ENCODE measurements around the gene DENND4B. TPM values are rescaled to one million over a fixed set of nuclear protein-coding genes. Genes with fewer than 3 reads are reported as not detected.

DENND4B gene
- total and polyA plus RNA-seq, 2 donors from 2014 or later: 13.2 to 60.6 TPM

- Histone ChIP-seq H3K27me3 (ENCODE audit: control insufficient read depth, insufficient read depth, low read length) (no peaks in the 10 kb centered on the region), H3K9ac (ENCODE audit: low read length in 3 of 3) (peak overlapping the region; percentile 25 to 80 (median 75)), H3K4me3 (ENCODE audit: low read length in 3 of 3) (peak overlapping the region; percentile 58 to 83 (median 65)), H3K36me3 (ENCODE audit: control insufficient read depth in 2 of 3, insufficient read depth in 3 of 3, low read length in 3 of 3) (peaks cover 2 to 28% (median 5%) of the 10 kb centered on the region in 3 donors), H3K27ac (ENCODE audit: low read depth in 2 of 2, low read length in 2 of 2) (peak overlapping the region; percentile 86 to 90), H3K4me1 (ENCODE audit: control insufficient read depth in 2 of 3, insufficient read depth in 2 of 3, low read depth in 1 of 3, low read length in 3 of 3) (peaks cover 0 to 16% (median 3%) of the 10 kb centered on the region in 3 donors), H3K9me3 (ENCODE audit: control insufficient read depth in 2 of 3, insufficient read depth in 1 of 3, low read length in 3 of 3) (no peaks in the 10 kb centered on the region)
- DNase-seq (peak; percentile 61 to 96 (median 75)), FAIRE-seq (no peak)
- intact Hi-C loops (cut with DNase I): no loop called here
- TF ChIP-seq CTCF (IDR thresholded peaks at IDR 0.05; ENCODE audit: borderline replicate concordance, extremely low read depth, insufficient read depth): no peak
Measured at GRCh38 chr1:153945795-153946621, 510 bp downstream of the DENND4B start.

- Histone ChIP-seq H3K9me3 (ENCODE audit: control insufficient read depth in 2 of 3, insufficient read depth in 1 of 3, low read length in 3 of 3) (no peaks in the 10 kb centered on the region), H3K27me3 (ENCODE audit: control insufficient read depth, insufficient read depth, low read length) (no peaks in the 10 kb centered on the region), H3K9ac (ENCODE audit: low read length in 3 of 3) (peak overlapping the region; percentile 20 to 80 (median 75)), H3K4me3 (ENCODE audit: low read length in 3 of 3) (peak overlapping the region; percentile 58 to 83 (median 65)), H3K27ac (ENCODE audit: low read depth in 2 of 2, low read length in 2 of 2) (peak overlapping the region; percentile 86 to 90), H3K4me1 (ENCODE audit: control insufficient read depth in 2 of 3, insufficient read depth in 2 of 3, low read depth in 1 of 3, low read length in 3 of 3) (peaks cover 0 to 16% (median 3%) of the 10 kb centered on the region in 3 donors), H3K36me3 (ENCODE audit: control insufficient read depth in 2 of 3, insufficient read depth in 3 of 3, low read length in 3 of 3) (peaks cover 2 to 21% (median 3%) of the 10 kb centered on the region in 3 donors)
- intact Hi-C loops (cut with DNase I): no loop called here
- DNase-seq (peak in 4 of 5 donors; percentile 32 to 82 (median 50)), FAIRE-seq (no peak)
- no peak for TF ChIP-seq CTCF (IDR thresholded peaks at IDR 0.05; ENCODE audit: borderline replicate concordance, extremely low read depth, insufficient read depth)
Measured at GRCh38 chr1:153945131-153945794, 1.3 kb downstream of the DENND4B start.

GRCh38 chr1:153944827-153945117, 1.7 kb downstream of the DENND4B start:
- Histone ChIP-seq H3K9ac (ENCODE audit: low read length in 3 of 3) (peak overlapping the region in 1 of 3 donors; percentile 75), H3K27me3 (ENCODE audit: control insufficient read depth, insufficient read depth, low read length) (no peaks in the 10 kb centered on the region), H3K9me3 (ENCODE audit: control insufficient read depth in 2 of 3, insufficient read depth in 1 of 3, low read length in 3 of 3) (no peaks in the 10 kb centered on the region), H3K36me3 (ENCODE audit: control insufficient read depth in 2 of 3, insufficient read depth in 3 of 3, low read length in 3 of 3) (peaks cover 2 to 21% (median 3%) of the 10 kb centered on the region in 3 donors), H3K4me3 (ENCODE audit: low read length in 3 of 3) (peak overlapping the region in 1 of 3 donors; percentile 65), H3K27ac (ENCODE audit: low read depth in 2 of 2, low read length in 2 of 2) (peak overlapping the region in 1 of 2 donors; percentile 90), H3K4me1 (ENCODE audit: control insufficient read depth in 2 of 3, insufficient read depth in 2 of 3, low read depth in 1 of 3, low read length in 3 of 3) (peaks cover 0 to 16% (median 3%) of the 10 kb centered on the region in 3 donors)
- intact Hi-C loops (cut with DNase I): no loop called here
- no peak for FAIRE-seq
- DNase-seq: no peak
- TF ChIP-seq CTCF (IDR thresholded peaks at IDR 0.05; ENCODE audit: borderline replicate concordance, extremely low read depth, insufficient read depth): no peak

Data from kidney (tissue), 14 donors.